ENCODE results near the gene PDGFD.

PDGFD gene

DNA sequence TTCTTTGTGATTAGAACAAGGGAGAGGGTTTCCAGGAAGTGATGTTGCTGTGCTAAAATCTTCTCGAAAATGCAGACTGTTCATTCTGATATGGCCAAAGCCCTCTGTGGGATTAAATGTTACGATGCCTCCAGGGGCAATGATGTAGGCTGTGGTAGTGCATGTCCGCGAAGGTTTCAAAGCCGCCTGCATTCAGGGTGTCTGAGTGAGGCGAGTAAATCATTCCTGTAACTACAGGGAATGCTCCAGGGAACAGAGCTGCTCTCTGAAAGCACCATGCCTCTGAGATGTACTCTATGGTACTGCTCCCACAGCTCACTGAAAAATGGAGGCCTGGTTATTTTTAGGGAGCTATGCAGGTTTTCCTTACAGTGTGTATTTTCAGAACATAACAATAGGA lies 21.2 kb downstream of the PDGFD start:
- no peak for DNase-seq

DNA sequence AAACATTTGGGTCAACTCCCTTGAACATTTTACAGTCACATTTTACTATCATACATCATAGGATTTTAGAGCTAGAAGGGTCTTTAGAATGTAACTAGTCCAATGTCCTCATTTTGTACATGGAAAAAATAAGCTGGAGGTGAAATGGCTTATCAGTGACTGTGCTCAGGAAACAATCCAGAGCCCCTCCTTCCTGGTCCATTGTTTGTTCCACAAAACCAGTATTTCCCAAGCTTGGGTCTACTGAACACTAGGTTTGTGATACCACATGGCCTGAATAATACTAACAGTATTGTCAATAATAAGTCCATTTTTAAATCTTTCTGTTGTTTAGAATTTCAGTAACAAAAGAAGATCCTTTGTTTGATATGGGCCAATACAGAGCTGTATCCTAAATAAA lies 27.1 kb downstream of the PDGFD start:
- no peak for DNase-seq

GRCh38 chr11:104134745-104135144 lies 29.2 kb downstream of the PDGFD start:
- DNase-seq: no peak

DNA sequence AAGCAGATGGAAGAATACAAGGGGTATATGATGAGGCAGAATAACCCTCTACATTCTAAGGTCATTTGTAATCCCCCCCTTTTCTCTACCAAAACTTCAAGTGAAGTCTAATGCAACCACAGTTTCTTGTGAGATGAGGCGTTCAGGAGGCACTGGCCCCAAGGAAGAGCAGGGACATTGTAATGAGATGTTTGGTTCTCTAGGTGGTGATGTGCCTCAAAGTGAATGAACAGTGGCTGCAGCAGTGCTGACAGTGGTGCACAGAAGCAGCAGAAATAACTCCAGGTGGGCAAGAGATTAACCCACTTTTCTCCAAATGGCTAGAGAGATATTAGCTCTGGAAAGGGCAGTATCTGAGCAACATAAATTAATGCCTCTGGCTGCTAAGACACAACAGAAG lies 33.8 kb downstream of the PDGFD start:
- DNase-seq: no peak

GRCh38 chr11:104129145-104129544 lies 34.8 kb downstream of the PDGFD start:
- DNase-seq: no peak

DNA sequence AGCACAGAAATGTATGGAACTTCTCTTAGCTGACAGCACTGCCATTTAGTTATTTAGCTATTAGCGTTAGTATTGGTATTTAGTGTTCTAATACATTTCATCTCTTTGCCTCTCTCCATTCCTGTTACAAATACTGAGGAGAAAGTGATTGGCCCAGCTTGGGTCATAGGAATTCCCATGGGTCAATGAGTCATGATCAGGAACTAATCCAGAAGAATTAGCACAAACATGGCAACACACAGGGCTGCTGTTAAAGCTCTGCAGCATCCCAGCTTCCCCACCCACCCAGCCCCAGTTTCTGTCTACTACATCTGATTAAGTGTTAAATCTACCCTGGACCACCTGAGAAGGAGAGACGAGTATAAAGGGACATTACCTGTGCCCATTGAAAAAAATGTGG lies 36.1 kb downstream of the PDGFD start:
- DNase-seq: no peak

DNA sequence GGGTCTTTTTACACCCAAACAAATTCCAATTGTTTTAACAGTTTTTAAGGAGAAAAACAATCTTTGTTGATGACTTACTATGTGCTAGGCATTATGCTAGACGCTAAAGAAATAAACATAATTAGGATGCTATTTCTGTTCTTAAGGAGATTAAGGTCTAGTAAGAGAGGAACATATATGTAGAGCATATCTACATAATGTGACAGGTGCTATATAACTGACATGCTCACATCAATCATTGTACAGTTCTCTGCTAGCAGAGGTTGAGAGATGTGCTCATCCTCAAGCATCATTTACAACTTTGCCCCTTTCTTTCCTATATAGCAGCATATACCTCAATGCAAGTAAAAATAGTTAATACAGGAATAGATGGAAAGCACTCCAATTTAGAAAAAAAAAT lies 37.5 kb downstream of the PDGFD start:
- DNase-seq: no peak

GRCh38 chr11:104124979-104125378 lies 39.0 kb downstream of the PDGFD start:
- DNase-seq: no peak

DNA sequence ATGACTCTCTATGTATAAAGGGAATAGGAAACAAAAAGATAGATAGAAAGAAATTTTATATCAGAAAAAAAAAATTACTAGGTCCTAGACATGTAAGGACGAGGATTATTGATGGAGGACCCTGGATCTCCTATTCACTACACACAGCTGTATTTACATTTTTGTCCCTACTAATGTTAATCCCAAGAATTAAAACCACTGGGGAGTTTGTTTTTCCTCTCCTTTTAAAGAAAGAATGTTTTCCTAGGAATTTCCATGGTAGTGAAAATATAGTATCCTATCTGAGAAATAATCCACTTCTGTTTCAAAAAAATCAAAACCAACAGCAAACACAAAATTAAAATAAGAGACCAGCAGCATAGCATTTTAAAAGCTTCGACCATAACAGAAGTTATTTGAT lies 41.1 kb downstream of the PDGFD start:
- no peak for DNase-seq

GRCh38 chr11:104122011-104122635 lies 41.8 kb downstream of the PDGFD start:
- DNase-seq: no peak

DNA sequence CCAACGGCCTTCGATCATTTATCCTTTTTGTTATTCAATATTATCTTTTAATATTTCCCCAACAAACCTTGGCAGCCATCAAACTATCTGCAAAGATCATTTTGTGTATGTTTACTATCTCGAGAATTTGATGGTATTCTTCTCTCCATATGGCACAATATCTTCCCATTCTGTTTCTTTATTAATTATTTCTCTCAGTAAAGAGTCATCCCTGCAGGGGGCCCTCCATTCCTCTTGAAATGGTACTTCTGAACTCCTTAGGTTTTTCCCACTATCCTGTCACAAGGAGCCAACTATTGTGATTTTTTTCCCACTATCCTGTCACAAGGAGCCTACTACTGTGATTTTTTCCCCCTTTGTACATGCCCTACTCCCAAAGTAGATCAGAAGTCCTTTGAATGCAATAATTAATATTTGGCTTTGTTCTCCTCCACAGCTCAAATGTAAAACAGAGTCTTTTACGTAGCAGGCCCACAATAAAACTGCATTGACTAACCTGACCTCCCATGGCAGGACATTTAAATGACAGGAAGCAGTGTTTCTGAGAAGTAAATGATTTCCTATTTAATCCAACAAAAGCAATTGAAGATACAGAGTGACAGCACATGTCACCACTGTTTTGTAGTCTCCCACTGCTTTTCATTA lies 43.3 kb downstream of the PDGFD start:
- no peak for DNase-seq

- DNase-seq: no peak
Observed at GRCh38 chr11:104118105-104118744, 45.7 kb downstream of the PDGFD start.

GRCh38 chr11:104113541-104113940 lies 50.4 kb downstream of the PDGFD start:
- DNase-seq: no peak

DNA sequence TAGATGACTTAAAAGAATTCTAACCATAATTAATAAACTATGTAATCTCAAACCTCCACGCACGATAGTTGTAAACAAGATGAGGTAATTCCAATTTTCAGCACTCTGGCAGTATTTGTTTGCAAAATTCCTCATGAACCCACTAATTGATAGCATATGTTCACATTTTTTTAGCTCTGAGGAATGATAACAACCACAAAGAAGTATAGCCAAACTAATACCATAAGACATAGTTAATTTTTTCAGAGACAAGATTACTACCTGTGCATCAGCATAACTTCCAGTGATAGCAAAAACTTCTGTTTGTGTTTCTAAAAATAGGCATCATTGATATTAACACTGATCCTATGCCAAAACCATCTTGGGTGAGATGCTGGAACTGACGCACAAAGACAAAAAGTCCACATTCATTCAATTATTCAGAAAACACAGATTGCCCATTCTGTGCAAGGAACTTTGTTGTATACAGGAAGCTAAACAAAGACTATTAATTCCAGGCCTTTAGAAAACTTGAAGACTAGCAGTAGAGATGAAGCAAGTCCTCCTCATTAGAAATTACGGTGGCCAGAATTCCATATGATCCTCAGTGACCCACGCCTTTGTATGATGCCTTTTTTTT lies 57.7 kb downstream of the PDGFD start:
- no peak for DNase-seq

GRCh38 chr11:104105155-104105554 lies 58.8 kb downstream of the PDGFD start:
- DNase-seq: no peak

DNA sequence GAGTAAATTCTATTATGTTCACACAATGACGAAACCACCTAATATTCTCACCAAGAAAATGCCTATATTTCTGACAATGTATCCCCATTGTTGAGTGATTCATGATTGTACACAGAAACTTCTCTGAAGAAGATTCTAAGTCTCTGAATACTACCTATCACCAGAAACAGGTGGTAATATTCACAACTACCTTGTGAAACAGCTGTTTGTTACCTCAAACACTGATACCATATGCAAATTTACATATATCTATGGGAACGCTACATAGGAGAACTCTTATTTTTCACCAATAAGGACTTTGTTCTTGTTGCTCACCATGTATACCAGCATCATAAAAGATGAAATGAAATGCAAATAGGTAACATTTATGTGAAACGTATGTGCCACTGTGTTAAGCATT lies 59.3 kb downstream of the PDGFD start:
- DNase-seq: no peak

DNA sequence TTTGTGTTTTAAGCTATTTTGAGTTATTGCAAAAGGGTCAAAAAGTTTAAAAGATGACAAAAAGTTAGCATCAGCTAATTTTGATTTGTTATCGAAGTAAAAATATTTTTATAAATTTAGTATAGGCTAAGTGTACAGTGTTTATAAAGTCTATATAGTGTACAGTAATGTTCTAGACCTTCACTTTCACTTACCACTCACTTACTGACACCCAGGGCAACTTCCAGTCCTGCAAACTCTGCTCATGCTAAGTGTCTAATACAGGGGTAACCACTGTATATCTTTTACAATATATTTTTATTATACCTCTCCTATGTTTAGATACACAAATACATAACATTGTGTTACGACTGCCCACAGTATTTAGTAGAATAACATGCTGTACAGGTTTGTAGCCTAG lies 59.7 kb downstream of the PDGFD start:
- no peak for DNase-seq

DNA sequence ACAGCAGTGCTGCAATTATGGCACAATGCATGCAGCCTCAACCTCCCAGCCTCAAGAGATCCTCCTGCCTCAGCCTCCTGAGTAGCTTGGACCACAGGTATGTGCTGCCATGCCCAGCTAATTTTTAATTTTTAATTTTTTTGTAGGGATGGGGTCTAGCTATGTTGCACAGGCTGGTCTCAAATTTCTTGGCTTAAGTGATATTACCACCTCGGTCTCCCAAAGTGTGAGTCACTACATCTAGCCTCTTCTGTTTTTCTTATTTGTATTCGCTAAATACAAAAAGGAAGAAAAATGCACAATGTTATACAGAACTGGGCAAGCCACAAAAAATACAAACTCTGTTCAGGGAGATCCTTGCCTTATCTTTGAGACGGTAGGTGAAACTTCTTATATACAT lies 65.4 kb downstream of the PDGFD start:
- no peak for DNase-seq

DNA sequence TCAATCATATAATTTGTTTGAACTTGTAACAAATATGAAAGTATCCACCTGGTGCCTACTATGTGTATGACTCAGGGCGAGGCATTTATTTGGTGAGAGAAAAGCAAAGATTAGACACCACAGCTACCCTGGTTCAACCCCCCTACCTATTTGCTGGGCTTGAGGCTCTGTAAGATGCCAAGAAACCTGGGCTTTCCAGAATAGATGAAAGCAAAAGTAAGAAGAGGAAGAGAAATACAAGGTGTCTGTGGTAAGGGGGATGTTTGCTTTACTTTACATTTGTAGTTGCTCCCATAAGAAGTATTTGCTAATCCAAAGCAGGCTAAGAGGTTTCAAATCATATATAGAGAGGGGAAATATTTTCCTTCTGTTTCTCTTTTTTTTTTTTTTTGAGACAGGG lies 65.8 kb downstream of the PDGFD start:
- DNase-seq: no peak

DNA sequence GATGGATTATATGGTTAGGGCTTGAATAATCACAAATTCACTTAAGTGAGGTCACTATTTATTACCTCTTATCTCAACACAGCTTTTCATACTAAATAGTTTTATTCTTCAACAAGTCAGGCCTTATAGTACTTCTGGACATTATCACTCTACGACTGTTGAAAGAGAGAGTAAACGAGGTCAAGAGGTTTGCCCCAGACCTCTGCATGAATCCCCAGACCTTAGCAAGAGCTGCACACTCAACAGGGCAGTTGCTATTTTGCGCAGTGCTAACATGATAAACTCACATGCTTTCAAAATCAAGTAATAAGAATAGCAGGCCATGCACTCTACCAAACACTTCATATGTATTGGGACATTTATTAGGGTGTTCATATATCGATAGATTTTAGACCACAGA lies 67.0 kb downstream of the PDGFD start:
- no peak for DNase-seq

DNA sequence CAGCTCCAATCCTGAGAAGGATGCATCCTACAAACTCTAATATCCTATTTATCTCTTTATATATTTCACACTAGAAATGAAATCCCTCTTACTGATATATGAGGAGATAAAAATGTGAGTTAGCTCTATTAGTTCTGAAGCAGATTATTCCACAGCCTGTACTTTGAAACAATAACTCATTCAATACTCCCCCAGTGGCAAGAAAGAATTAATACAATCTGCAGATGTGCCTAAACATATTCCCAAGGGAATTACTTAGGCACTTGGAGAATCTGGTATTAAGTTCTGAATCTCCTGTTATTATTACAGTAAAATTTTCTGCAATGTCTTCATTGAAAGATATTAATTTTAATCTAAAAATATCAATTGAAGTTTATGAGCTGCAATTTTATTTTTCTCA lies 68.2 kb downstream of the PDGFD start:
- no peak for DNase-seq

GRCh38 chr11:104094576-104094975 lies 69.4 kb downstream of the PDGFD start:
- no peak for DNase-seq

GRCh38 chr11:104093426-104094280 lies 70.3 kb downstream of the PDGFD start:
- no peak for DNase-seq
